Stomach (tissue), 4 donors: ENCODE results near the gene PTPRG.

Experiments used
- POLR2A ChIP-seq, 4 donors: fragments of 450-650 bp; IDR thresholded peaks; one replicate each; pipeline ENCODE4 v1.6.1; 2016; ENCODE audit warnings: antibody characterized with exemption in 4 of 4, control low read depth in 2 of 4, mild to moderate bottlenecking in 1 of 4, moderate library complexity in 1 of 4
- POLR2AphosphoS5 ChIP-seq, 3 donors: sonication (generic); formaldehyde crosslinking; IDR thresholded peaks; one replicate each; pipeline ENCODE4 v1.6.1; 2016; ENCODE audit warnings: antibody characterized with exemption in 3 of 3
- TF ChIP-seq, protein P1 (sequence below), 7 experiments: fragments of 450-650 bp in 4 of 7; fragments of 200-600 bp in 3 of 7; sonication (generic) in 3 of 7; IDR thresholded peaks; one replicate each; pipeline ENCODE4 v1.5.1; 2016 to 2019; ENCODE audit warnings: antibody characterized with exemption in 7 of 7, control low read depth in 2 of 7, mild to moderate bottlenecking in 1 of 7

DNA sequence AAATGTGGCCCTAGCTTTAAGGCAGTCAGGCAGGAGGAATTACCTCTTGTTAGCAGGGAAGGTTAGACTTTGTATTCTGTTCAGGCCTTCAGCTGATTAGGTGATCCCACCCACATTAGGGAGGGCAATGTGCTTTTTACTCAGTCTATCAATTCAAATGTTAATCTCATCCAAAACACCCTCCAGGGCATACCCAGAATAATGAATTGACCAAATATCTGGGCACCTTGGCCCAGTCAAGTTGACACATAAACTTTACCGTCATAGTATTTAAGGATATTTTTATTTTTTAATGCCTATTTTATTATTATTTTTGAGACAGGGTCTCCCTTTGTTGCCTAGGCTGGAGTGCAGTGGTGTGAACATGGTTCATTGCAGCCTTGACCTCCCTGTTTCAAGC lies 146.1 kb downstream of the PTPRG start:
- TF ChIP-seq, protein P1, sequence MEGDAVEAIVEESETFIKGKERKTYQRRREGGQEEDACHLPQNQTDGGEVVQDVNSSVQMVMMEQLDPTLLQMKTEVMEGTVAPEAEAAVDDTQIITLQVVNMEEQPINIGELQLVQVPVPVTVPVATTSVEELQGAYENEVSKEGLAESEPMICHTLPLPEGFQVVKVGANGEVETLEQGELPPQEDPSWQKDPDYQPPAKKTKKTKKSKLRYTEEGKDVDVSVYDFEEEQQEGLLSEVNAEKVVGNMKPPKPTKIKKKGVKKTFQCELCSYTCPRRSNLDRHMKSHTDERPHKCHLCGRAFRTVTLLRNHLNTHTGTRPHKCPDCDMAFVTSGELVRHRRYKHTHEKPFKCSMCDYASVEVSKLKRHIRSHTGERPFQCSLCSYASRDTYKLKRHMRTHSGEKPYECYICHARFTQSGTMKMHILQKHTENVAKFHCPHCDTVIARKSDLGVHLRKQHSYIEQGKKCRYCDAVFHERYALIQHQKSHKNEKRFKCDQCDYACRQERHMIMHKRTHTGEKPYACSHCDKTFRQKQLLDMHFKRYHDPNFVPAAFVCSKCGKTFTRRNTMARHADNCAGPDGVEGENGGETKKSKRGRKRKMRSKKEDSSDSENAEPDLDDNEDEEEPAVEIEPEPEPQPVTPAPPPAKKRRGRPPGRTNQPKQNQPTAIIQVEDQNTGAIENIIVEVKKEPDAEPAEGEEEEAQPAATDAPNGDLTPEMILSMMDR (IDR thresholded peaks at IDR 0.05), result no peak
- no peak for TF ChIP-seq POLR2AphosphoS5 (IDR thresholded peaks at IDR 0.05)
- TF ChIP-seq POLR2A (IDR thresholded peaks at IDR 0.05), result no peak
